Measurements from ENCODE around the gene PTPRT.

DNA sequence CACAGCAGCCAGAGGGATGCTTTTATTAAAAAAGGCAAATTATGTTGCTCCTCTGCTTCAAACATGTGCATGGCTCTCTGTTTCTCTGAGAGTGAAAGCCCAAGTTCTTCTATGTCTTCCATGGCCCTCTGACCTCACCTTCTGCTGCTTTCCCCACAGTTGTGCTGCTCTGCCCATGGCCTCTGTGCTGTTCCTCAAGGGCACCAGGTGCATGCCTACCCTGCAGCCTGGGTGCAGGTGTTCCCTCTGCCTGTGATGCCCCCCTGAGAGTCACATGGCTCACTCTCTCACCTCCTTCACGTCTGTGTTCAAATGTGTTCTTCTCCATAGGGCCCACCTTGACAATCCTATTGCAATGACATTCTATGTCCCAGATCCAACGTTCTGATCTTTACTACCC, 1094.5 kb downstream of the PTPRT start:
- TF ChIP-seq, protein P1, sequence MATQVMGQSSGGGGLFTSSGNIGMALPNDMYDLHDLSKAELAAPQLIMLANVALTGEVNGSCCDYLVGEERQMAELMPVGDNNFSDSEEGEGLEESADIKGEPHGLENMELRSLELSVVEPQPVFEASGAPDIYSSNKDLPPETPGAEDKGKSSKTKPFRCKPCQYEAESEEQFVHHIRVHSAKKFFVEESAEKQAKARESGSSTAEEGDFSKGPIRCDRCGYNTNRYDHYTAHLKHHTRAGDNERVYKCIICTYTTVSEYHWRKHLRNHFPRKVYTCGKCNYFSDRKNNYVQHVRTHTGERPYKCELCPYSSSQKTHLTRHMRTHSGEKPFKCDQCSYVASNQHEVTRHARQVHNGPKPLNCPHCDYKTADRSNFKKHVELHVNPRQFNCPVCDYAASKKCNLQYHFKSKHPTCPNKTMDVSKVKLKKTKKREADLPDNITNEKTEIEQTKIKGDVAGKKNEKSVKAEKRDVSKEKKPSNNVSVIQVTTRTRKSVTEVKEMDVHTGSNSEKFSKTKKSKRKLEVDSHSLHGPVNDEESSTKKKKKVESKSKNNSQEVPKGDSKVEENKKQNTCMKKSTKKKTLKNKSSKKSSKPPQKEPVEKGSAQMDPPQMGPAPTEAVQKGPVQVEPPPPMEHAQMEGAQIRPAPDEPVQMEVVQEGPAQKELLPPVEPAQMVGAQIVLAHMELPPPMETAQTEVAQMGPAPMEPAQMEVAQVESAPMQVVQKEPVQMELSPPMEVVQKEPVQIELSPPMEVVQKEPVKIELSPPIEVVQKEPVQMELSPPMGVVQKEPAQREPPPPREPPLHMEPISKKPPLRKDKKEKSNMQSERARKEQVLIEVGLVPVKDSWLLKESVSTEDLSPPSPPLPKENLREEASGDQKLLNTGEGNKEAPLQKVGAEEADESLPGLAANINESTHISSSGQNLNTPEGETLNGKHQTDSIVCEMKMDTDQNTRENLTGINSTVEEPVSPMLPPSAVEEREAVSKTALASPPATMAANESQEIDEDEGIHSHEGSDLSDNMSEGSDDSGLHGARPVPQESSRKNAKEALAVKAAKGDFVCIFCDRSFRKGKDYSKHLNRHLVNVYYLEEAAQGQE (IDR thresholded peaks at IDR 0.05): no peak
- TF ChIP-seq, protein P2, sequence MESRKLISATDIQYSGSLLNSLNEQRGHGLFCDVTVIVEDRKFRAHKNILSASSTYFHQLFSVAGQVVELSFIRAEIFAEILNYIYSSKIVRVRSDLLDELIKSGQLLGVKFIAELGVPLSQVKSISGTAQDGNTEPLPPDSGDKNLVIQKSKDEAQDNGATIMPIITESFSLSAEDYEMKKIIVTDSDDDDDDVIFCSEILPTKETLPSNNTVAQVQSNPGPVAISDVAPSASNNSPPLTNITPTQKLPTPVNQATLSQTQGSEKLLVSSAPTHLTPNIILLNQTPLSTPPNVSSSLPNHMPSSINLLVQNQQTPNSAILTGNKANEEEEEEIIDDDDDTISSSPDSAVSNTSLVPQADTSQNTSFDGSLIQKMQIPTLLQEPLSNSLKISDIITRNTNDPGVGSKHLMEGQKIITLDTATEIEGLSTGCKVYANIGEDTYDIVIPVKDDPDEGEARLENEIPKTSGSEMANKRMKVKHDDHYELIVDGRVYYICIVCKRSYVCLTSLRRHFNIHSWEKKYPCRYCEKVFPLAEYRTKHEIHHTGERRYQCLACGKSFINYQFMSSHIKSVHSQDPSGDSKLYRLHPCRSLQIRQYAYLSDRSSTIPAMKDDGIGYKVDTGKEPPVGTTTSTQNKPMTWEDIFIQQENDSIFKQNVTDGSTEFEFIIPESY (IDR thresholded peaks at IDR 0.05): no peak
- TF ChIP-seq, protein P3, sequence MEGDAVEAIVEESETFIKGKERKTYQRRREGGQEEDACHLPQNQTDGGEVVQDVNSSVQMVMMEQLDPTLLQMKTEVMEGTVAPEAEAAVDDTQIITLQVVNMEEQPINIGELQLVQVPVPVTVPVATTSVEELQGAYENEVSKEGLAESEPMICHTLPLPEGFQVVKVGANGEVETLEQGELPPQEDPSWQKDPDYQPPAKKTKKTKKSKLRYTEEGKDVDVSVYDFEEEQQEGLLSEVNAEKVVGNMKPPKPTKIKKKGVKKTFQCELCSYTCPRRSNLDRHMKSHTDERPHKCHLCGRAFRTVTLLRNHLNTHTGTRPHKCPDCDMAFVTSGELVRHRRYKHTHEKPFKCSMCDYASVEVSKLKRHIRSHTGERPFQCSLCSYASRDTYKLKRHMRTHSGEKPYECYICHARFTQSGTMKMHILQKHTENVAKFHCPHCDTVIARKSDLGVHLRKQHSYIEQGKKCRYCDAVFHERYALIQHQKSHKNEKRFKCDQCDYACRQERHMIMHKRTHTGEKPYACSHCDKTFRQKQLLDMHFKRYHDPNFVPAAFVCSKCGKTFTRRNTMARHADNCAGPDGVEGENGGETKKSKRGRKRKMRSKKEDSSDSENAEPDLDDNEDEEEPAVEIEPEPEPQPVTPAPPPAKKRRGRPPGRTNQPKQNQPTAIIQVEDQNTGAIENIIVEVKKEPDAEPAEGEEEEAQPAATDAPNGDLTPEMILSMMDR (IDR thresholded peaks at IDR 0.05; ENCODE audit: low read depth, low read length, missing input control): no peak
- TF ChIP-seq, protein P4, sequence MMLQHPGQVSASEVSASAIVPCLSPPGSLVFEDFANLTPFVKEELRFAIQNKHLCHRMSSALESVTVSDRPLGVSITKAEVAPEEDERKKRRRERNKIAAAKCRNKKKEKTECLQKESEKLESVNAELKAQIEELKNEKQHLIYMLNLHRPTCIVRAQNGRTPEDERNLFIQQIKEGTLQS (IDR thresholded peaks at IDR 0.05): no peak
- TF ChIP-seq RAD21 (IDR thresholded peaks at IDR 0.05) (no peak), JUND (IDR thresholded peaks at IDR 0.05) (no peak), TAF1 (conservative IDR thresholded peaks at IDR 0.05) (no peak), EGR1 (IDR thresholded peaks at IDR 0.05; ENCODE audit: low read depth in 2 of 2) (no peak), RXRA (IDR thresholded peaks at IDR 0.05) (no peak), FOXA1 (IDR thresholded peaks at IDR 0.05) (no peak), NR2F2 (IDR thresholded peaks at IDR 0.05) (no peak), HNF4A (conservative IDR thresholded peaks at IDR 0.05) (no peak), YY1 (IDR thresholded peaks at IDR 0.05) (no peak)

All from liver (tissue), 3 donors.